IMR-90 (cell line): ENCODE measurements around the gene PIP4K2A. TPM values are rescaled to one million over a fixed set of nuclear protein-coding genes. Genes with fewer than 3 reads are reported as not detected.

ENCODE experiments used
- ATAC-seq: fragments of 200-7000 bp; cut with Tn5 transposase; 2 replicates; pipeline ENCODE4 v1.9.1; 2020; ENCODE audit warnings: low read depth, mild to moderate bottlenecking, moderate library complexity
- BruUV-seq: library from RNA; stranded (reverse); fragments of 400-500 nt; replicated peaks from 2 replicates; lab custom pipeline; 2021; lab: Mats Ljungman, UMichigan
- CTCF ChIA-PET: fragments of 300-600 bp; formaldehyde crosslinking; extraction: SDS; loops from one replicate; lab custom pipeline; 2021; ENCODE audit warnings: antibody characterized with exemption; lab: Yijun Ruan, JAX
- POLR2A ChIA-PET: fragments of 300-600 bp; sonication (Branson Sonifier 250); formaldehyde crosslinking; loops from one replicate; lab custom pipeline; 2022; ENCODE audit warnings: antibody characterized with exemption; ENCODE audit not compliant: unreplicated experiment; lab: Charles Lee
- DNase-seq: peaks from one replicate; pipeline ENCODE4 v3.0.0; 2013
- H2AFZ ChIP-seq: replicated peaks from 2 replicates; pipeline ENCODE3; 2013; ENCODE audit warnings: low read length, mild to moderate bottlenecking; ENCODE audit not compliant: poor library complexity
- H2AK5ac ChIP-seq: 2 replicates; pipeline ENCODE4 v1.6.1; 2013; ENCODE audit warnings: low read depth, low read length, inconsistent platforms
- H2AK9ac ChIP-seq: replicated peaks from 2 replicates; pipeline ENCODE3; 2013; ENCODE audit warnings: mild to moderate bottlenecking, low read depth, low read length, moderate library complexity; ENCODE audit not compliant: poor library complexity
- H2BK120ac ChIP-seq: 2 replicates; pipeline ENCODE4 v1.6.1; 2013; ENCODE audit warnings: low read depth, low read length, inconsistent platforms
- H2BK15ac ChIP-seq: 3 replicates; pipeline ENCODE4 v1.6.1; 2013; ENCODE audit warnings: low read depth, low read length, inconsistent platforms
- H2BK20ac ChIP-seq: 2 replicates; pipeline ENCODE4 v1.6.1; 2013; ENCODE audit warnings: low read depth, mild to moderate bottlenecking, inconsistent platforms, low read length, moderate library complexity
- H2BK5ac ChIP-seq: 2 replicates; pipeline ENCODE4 v1.6.1; 2013; ENCODE audit warnings: mild to moderate bottlenecking, low read depth, low read length, inconsistent platforms; ENCODE audit not compliant: poor library complexity, severe bottlenecking
- H3K14ac ChIP-seq: replicated peaks from 2 replicates; pipeline ENCODE4 v1.6.1; 2013; ENCODE audit warnings: low read depth, low read length, inconsistent platforms
- H3K18ac ChIP-seq: 2 replicates; pipeline ENCODE4 v1.6.1; 2013; ENCODE audit warnings: low read depth, low read length, control low read depth
- H3K23ac ChIP-seq: 2 replicates; pipeline ENCODE4 v1.6.1; 2013; ENCODE audit warnings: low read depth, low read length, inconsistent platforms
- H3K27ac ChIP-seq: 2 replicates; pipeline ENCODE4 v1.5.1; 2013; ENCODE audit warnings: mild to moderate bottlenecking, control low read depth, low read length; ENCODE audit not compliant: insufficient read depth
- H3K27me3 ChIP-seq: 2 replicates; pipeline ENCODE4 v1.6.1; 2013; ENCODE audit warnings: low read length; ENCODE audit not compliant: control insufficient read depth, insufficient read depth
- H3K36me3 ChIP-seq: 2 replicates; pipeline ENCODE4 v1.6.1; 2013; ENCODE audit warnings: low read length, mixed read lengths; ENCODE audit not compliant: control insufficient read depth, insufficient read depth
- H3K4ac ChIP-seq: 2 replicates; pipeline ENCODE4 v1.6.1; 2013; ENCODE audit warnings: low read depth, low read length, inconsistent platforms
- H3K4me1 ChIP-seq: 2 replicates; pipeline ENCODE4 v1.6.1; 2013; ENCODE audit warnings: low read length, mixed read lengths; ENCODE audit not compliant: control insufficient read depth, insufficient read depth
- H3K4me2 ChIP-seq: 2 replicates; pipeline ENCODE4 v1.6.1; 2013; ENCODE audit warnings: low read depth, mild to moderate bottlenecking, control low read depth, low read length, moderate library complexity
- H3K4me3 ChIP-seq: 2 replicates; pipeline ENCODE4 v1.5.1; 2013; ENCODE audit warnings: low read depth, mild to moderate bottlenecking, control low read depth, low read length, moderate library complexity; ENCODE audit not compliant: insufficient read depth
- H3K56ac ChIP-seq: 2 replicates; pipeline ENCODE4 v1.6.1; 2013; ENCODE audit warnings: low read length, inconsistent platforms; ENCODE audit not compliant: insufficient read depth; ENCODE audit errors: extremely low read depth
- H3K79me1 ChIP-seq, 2 experiments: 2 replicates each; pipeline ENCODE4 v1.6.1; 2013; ENCODE audit warnings: low read length in 2 of 2, inconsistent platforms in 1 of 2, low read depth in 1 of 2
- H3K9ac ChIP-seq: 2 replicates; pipeline ENCODE4 v1.6.1; 2013; ENCODE audit warnings: low read depth, low read length, control low read depth
- H3K9me1 ChIP-seq: 2 replicates; pipeline ENCODE4 v1.6.1; 2013; ENCODE audit warnings: low read length, inconsistent platforms; ENCODE audit not compliant: insufficient read depth
- H3K9me3 ChIP-seq: 2 replicates; pipeline ENCODE4 v1.6.1; 2013; ENCODE audit warnings: low read length; ENCODE audit not compliant: control insufficient read depth, insufficient read depth
- H4K20me1 ChIP-seq: 2 replicates; pipeline ENCODE4 v1.6.1; 2013; ENCODE audit warnings: low read length, inconsistent platforms; ENCODE audit not compliant: insufficient read depth
- H4K5ac ChIP-seq: 2 replicates; pipeline ENCODE4 v1.6.1; 2013; ENCODE audit warnings: mild to moderate bottlenecking, low read depth, low read length, control low read depth
- H4K8ac ChIP-seq, 2 experiments: 2 replicates each; pipeline ENCODE4 v1.6.1; 2013; ENCODE audit warnings: low read depth in 2 of 2, low read length in 2 of 2, control low read depth in 1 of 2, inconsistent platforms in 1 of 2
- H4K91ac ChIP-seq: 2 replicates; pipeline ENCODE4 v1.6.1; 2013; ENCODE audit warnings: low read depth, low read length, inconsistent platforms; ENCODE audit not compliant: insufficient read depth
- BHLHE40 ChIP-seq: fragments of 150-350 bp; IDR thresholded peaks from 2 replicates; pipeline ENCODE4 v1.6.1; 2016; ENCODE audit warnings: mild to moderate bottlenecking, low read depth, low read length
- CEBPB ChIP-seq: IDR thresholded peaks from 2 replicates; pipeline ENCODE4 v1.6.1; 2012; ENCODE audit warnings: low read depth, low read length, improper control_type of control experiment
- CHD1 ChIP-seq: IDR thresholded peaks from 2 replicates; pipeline ENCODE4 v1.6.1; 2012; ENCODE audit warnings: low read depth, low read length, improper control_type of control experiment
- CTCF ChIP-seq: conservative IDR thresholded peaks from 2 replicates; pipeline ENCODE4 v1.5.1; 2012; ENCODE audit warnings: mild to moderate bottlenecking, low read depth, low read length, improper control_type of control experiment
- ELK1 ChIP-seq: fragments of 150-350 bp; IDR thresholded peaks from 2 replicates; pipeline ENCODE4 v1.6.1; 2016; ENCODE audit warnings: low read depth, mild to moderate bottlenecking, low read length, moderate library complexity, borderline replicate concordance
- FOS ChIP-seq: fragments of 150-350 bp; IDR thresholded peaks from 2 replicates; pipeline ENCODE4 v1.6.1; 2016; ENCODE audit warnings: low read depth, low read length
- MAFK ChIP-seq: IDR thresholded peaks from 2 replicates; pipeline ENCODE4 v1.6.1; 2012; ENCODE audit warnings: low read depth, low read length, improper control_type of control experiment
- MAZ ChIP-seq: IDR thresholded peaks from 2 replicates; pipeline ENCODE4 v1.6.1; 2012; ENCODE audit warnings: low read depth, mild to moderate bottlenecking, low read length, improper control_type of control experiment, moderate library complexity, borderline replicate concordance
- MXI1 ChIP-seq: IDR thresholded peaks from 2 replicates; pipeline ENCODE4 v1.6.1; 2012; ENCODE audit warnings: low read depth, mild to moderate bottlenecking, low read length, moderate library complexity, borderline replicate concordance
- NFE2L2 ChIP-seq: fragments of 150-350 bp; IDR thresholded peaks from 2 replicates; pipeline ENCODE4 v1.6.1; 2016; ENCODE audit warnings: low read depth, mild to moderate bottlenecking, low read length
- POLR2A ChIP-seq: IDR thresholded peaks from 2 replicates; pipeline ENCODE4 v1.6.1; 2012; ENCODE audit warnings: mild to moderate bottlenecking, low read depth, low read length
- RAD21 ChIP-seq: IDR thresholded peaks from 2 replicates; pipeline ENCODE4 v1.6.1; 2012; ENCODE audit warnings: low read length, improper control_type of control experiment
- RFX5 ChIP-seq: IDR thresholded peaks from 2 replicates; pipeline ENCODE4 v1.8.0; 2012; ENCODE audit warnings: low read depth, mild to moderate bottlenecking, low read length, moderate library complexity
- WGBS, 2 experiments: methylation state at CpG; one replicate each; pipeline versions ENCODE4 v1.1.5 to v1.1.7; 2013; ENCODE audit warnings: missing lambda C conversion rate in 2 of 2; ENCODE audit not compliant: insufficient read length in 1 of 2; ENCODE audit errors: extremely low coverage in 2 of 2; 5-methylcytosine and 5-hydroxymethylcytosine counted together
- dilution Hi-C: fragments of 300-500 bp; cut with HindIII; formaldehyde crosslinking; loops from one replicate; pipeline ENCODE4 v1.14.3; 2018; ENCODE audit warnings: low sequenced_read_pairs; ENCODE audit not compliant: unreplicated experiment
- in situ Hi-C: fragments of 300-500 bp; cut with MboI; formaldehyde crosslinking; loops from 3 replicates; pipeline ENCODE4 v1.14.3; 2019; ENCODE audit warnings: low sequenced_read_pairs, inconsistent platforms, mixed read lengths
- intact Hi-C: fragments of 100-400 bp; cut with micrococcal nuclease; formaldehyde crosslinking; loops from 2 replicates; pipeline ENCODE4 v1.10.0; 2022
- polyA plus RNA-seq, 3 experiments: library from polyadenylated mRNA; depleted of rRNA; stranded (reverse); fragments of >200 nt; gene quantifications; 2 replicates each; pipeline ENCODE4 v1.2.3, GENCODE V29; 2012; ENCODE audit warnings: low replicate concordance in 1 of 3
- total RNA-seq: library from RNA; depleted of rRNA; stranded (reverse); fragments of >200 nt; gene quantifications from 2 replicates; pipeline ENCODE4 v1.2.3, GENCODE V29; 2012

The PIP4K2A gene
- total and polyA plus RNA-seq, 2 of the 4 experiments (the other 2 are of a cell fraction), result 9.8 to 18.1 TPM

GRCh38 chr10:22633528-22633927 lies 80.8 kb downstream of the PIP4K2A start:
- Histone ChIP-seq H3K79me1 (peaks cover 46 to 78% of the 10 kb centered on the region in 2 experiments), H3K9me1 (peaks cover 13% of the 10 kb centered on the region), H2AK5ac (0 out of 2 replicates have a peak overlapping the region, but pooled peaks have one; percentile 9), H3K4ac (no peak overlapping the region), H3K9me3 (no peaks in the 10 kb centered on the region), H3K23ac (no peak overlapping the region), H2BK5ac (no peak overlapping the region), H4K20me1 (peaks cover 7% of the 10 kb centered on the region), H3K4me1 (peaks cover 3% of the 10 kb centered on the region), H3K4me3 (no peak overlapping the region), H3K14ac (no peak overlapping the region), H3K4me2 (no peak overlapping the region), H2AFZ (no peak overlapping the region), H3K27me3 (no peaks in the 10 kb centered on the region), H2BK120ac (no peak overlapping the region), H2BK20ac (no peak overlapping the region), H4K5ac (no peak overlapping the region), H3K27ac (no peak overlapping the region), H3K36me3 (no peaks in the 10 kb centered on the region), H3K18ac (no peak overlapping the region), H3K56ac (no peak overlapping the region), H3K9ac (no peak overlapping the region), H2BK15ac (no peak overlapping the region), H2AK9ac (no peak overlapping the region), H4K8ac (no peak overlapping the region), H4K91ac (no peak overlapping the region)
- DNase-seq (no peak), ATAC-seq (no peak)
- ChIA-PET POLR2A (no interaction called here), CTCF (no interaction called here)
- WGBS, 2 experiments, result 100% methylated on average over 2 of the region's 11 CpGs; no CpG with 5 or more reads in 1 of the 2 experiments
- TF ChIP-seq NFE2L2, result no peak
- TF ChIP-seq CHD1, result no peak
- no peak for TF ChIP-seq ELK1
- TF ChIP-seq POLR2A, result no peak
- no peak for TF ChIP-seq CEBPB
- TF ChIP-seq MAFK, result no peak
- TF ChIP-seq MXI1, result no peak
- TF ChIP-seq BHLHE40, result no peak
- no peak for TF ChIP-seq MAZ
- no peak for TF ChIP-seq CTCF
- no peak for TF ChIP-seq FOS
- no peak for TF ChIP-seq RFX5
- TF ChIP-seq RAD21, result no peak
- dilution Hi-C loops, result no loop called here
- intact Hi-C loops, result no loop called here
- no TSS peak for BruUV-seq
- in situ Hi-C loops, result no loop called here
